IMR-90 (cell line): ENCODE data around the gene ZNRF3. TPM values are rescaled to one million over a fixed set of nuclear protein-coding genes. Genes with fewer than 3 reads are reported as not detected.

ENCODE experiments used
- ATAC-seq: fragments of 200-7000 bp; cut with Tn5 transposase; 2 replicates; pipeline ENCODE4 v1.9.1; 2020; ENCODE audit warnings: low read depth, mild to moderate bottlenecking, moderate library complexity
- BruUV-seq: library from RNA; stranded (reverse); fragments of 400-500 nt; replicated peaks from 2 replicates; lab custom pipeline; 2021; lab: Mats Ljungman, UMichigan
- CTCF ChIA-PET: fragments of 300-600 bp; formaldehyde crosslinking; extraction: SDS; loops from one replicate; lab custom pipeline; 2021; ENCODE audit warnings: antibody characterized with exemption; lab: Yijun Ruan, JAX
- POLR2A ChIA-PET: fragments of 300-600 bp; sonication (Branson Sonifier 250); formaldehyde crosslinking; loops from one replicate; lab custom pipeline; 2022; ENCODE audit warnings: antibody characterized with exemption; ENCODE audit not compliant: unreplicated experiment; lab: Charles Lee
- DNase-seq: peaks from one replicate; pipeline ENCODE4 v3.0.0; 2013
- H2AFZ ChIP-seq: replicated peaks from 2 replicates; pipeline ENCODE3; 2013; ENCODE audit warnings: low read length, mild to moderate bottlenecking; ENCODE audit not compliant: poor library complexity
- H2AK5ac ChIP-seq: 2 replicates; pipeline ENCODE4 v1.6.1; 2013; ENCODE audit warnings: low read depth, low read length, inconsistent platforms
- H2AK9ac ChIP-seq: replicated peaks from 2 replicates; pipeline ENCODE3; 2013; ENCODE audit warnings: mild to moderate bottlenecking, low read depth, low read length, moderate library complexity; ENCODE audit not compliant: poor library complexity
- H2BK120ac ChIP-seq: 2 replicates; pipeline ENCODE4 v1.6.1; 2013; ENCODE audit warnings: low read depth, low read length, inconsistent platforms
- H2BK15ac ChIP-seq: 3 replicates; pipeline ENCODE4 v1.6.1; 2013; ENCODE audit warnings: low read depth, low read length, inconsistent platforms
- H2BK20ac ChIP-seq: 2 replicates; pipeline ENCODE4 v1.6.1; 2013; ENCODE audit warnings: low read depth, mild to moderate bottlenecking, inconsistent platforms, low read length, moderate library complexity
- H2BK5ac ChIP-seq: 2 replicates; pipeline ENCODE4 v1.6.1; 2013; ENCODE audit warnings: mild to moderate bottlenecking, low read depth, low read length, inconsistent platforms; ENCODE audit not compliant: poor library complexity, severe bottlenecking
- H3K14ac ChIP-seq: replicated peaks from 2 replicates; pipeline ENCODE4 v1.6.1; 2013; ENCODE audit warnings: low read depth, low read length, inconsistent platforms
- H3K18ac ChIP-seq: 2 replicates; pipeline ENCODE4 v1.6.1; 2013; ENCODE audit warnings: low read depth, low read length, control low read depth
- H3K23ac ChIP-seq: 2 replicates; pipeline ENCODE4 v1.6.1; 2013; ENCODE audit warnings: low read depth, low read length, inconsistent platforms
- H3K27ac ChIP-seq: 2 replicates; pipeline ENCODE4 v1.5.1; 2013; ENCODE audit warnings: mild to moderate bottlenecking, control low read depth, low read length; ENCODE audit not compliant: insufficient read depth
- H3K27me3 ChIP-seq: 2 replicates; pipeline ENCODE4 v1.6.1; 2013; ENCODE audit warnings: low read length; ENCODE audit not compliant: control insufficient read depth, insufficient read depth
- H3K36me3 ChIP-seq: 2 replicates; pipeline ENCODE4 v1.6.1; 2013; ENCODE audit warnings: low read length, mixed read lengths; ENCODE audit not compliant: control insufficient read depth, insufficient read depth
- H3K4ac ChIP-seq: 2 replicates; pipeline ENCODE4 v1.6.1; 2013; ENCODE audit warnings: low read depth, low read length, inconsistent platforms
- H3K4me1 ChIP-seq: 2 replicates; pipeline ENCODE4 v1.6.1; 2013; ENCODE audit warnings: low read length, mixed read lengths; ENCODE audit not compliant: control insufficient read depth, insufficient read depth
- H3K4me2 ChIP-seq: 2 replicates; pipeline ENCODE4 v1.6.1; 2013; ENCODE audit warnings: low read depth, mild to moderate bottlenecking, control low read depth, low read length, moderate library complexity
- H3K4me3 ChIP-seq: 2 replicates; pipeline ENCODE4 v1.5.1; 2013; ENCODE audit warnings: low read depth, mild to moderate bottlenecking, control low read depth, low read length, moderate library complexity; ENCODE audit not compliant: insufficient read depth
- H3K56ac ChIP-seq: 2 replicates; pipeline ENCODE4 v1.6.1; 2013; ENCODE audit warnings: low read length, inconsistent platforms; ENCODE audit not compliant: insufficient read depth; ENCODE audit errors: extremely low read depth
- H3K79me1 ChIP-seq, 2 experiments: 2 replicates each; pipeline ENCODE4 v1.6.1; 2013; ENCODE audit warnings: low read length in 2 of 2, inconsistent platforms in 1 of 2, low read depth in 1 of 2
- H3K9ac ChIP-seq: 2 replicates; pipeline ENCODE4 v1.6.1; 2013; ENCODE audit warnings: low read depth, low read length, control low read depth
- H3K9me1 ChIP-seq: 2 replicates; pipeline ENCODE4 v1.6.1; 2013; ENCODE audit warnings: low read length, inconsistent platforms; ENCODE audit not compliant: insufficient read depth
- H3K9me3 ChIP-seq: 2 replicates; pipeline ENCODE4 v1.6.1; 2013; ENCODE audit warnings: low read length; ENCODE audit not compliant: control insufficient read depth, insufficient read depth
- H4K20me1 ChIP-seq: 2 replicates; pipeline ENCODE4 v1.6.1; 2013; ENCODE audit warnings: low read length, inconsistent platforms; ENCODE audit not compliant: insufficient read depth
- H4K5ac ChIP-seq: 2 replicates; pipeline ENCODE4 v1.6.1; 2013; ENCODE audit warnings: mild to moderate bottlenecking, low read depth, low read length, control low read depth
- H4K8ac ChIP-seq, 2 experiments: 2 replicates each; pipeline ENCODE4 v1.6.1; 2013; ENCODE audit warnings: low read depth in 2 of 2, low read length in 2 of 2, control low read depth in 1 of 2, inconsistent platforms in 1 of 2
- H4K91ac ChIP-seq: 2 replicates; pipeline ENCODE4 v1.6.1; 2013; ENCODE audit warnings: low read depth, low read length, inconsistent platforms; ENCODE audit not compliant: insufficient read depth
- BHLHE40 ChIP-seq: fragments of 150-350 bp; IDR thresholded peaks from 2 replicates; pipeline ENCODE4 v1.6.1; 2016; ENCODE audit warnings: mild to moderate bottlenecking, low read depth, low read length
- CEBPB ChIP-seq: IDR thresholded peaks from 2 replicates; pipeline ENCODE4 v1.6.1; 2012; ENCODE audit warnings: low read depth, low read length, improper control_type of control experiment
- CHD1 ChIP-seq: IDR thresholded peaks from 2 replicates; pipeline ENCODE4 v1.6.1; 2012; ENCODE audit warnings: low read depth, low read length, improper control_type of control experiment
- CTCF ChIP-seq: conservative IDR thresholded peaks from 2 replicates; pipeline ENCODE4 v1.5.1; 2012; ENCODE audit warnings: mild to moderate bottlenecking, low read depth, low read length, improper control_type of control experiment
- ELK1 ChIP-seq: fragments of 150-350 bp; IDR thresholded peaks from 2 replicates; pipeline ENCODE4 v1.6.1; 2016; ENCODE audit warnings: low read depth, mild to moderate bottlenecking, low read length, moderate library complexity, borderline replicate concordance
- FOS ChIP-seq: fragments of 150-350 bp; IDR thresholded peaks from 2 replicates; pipeline ENCODE4 v1.6.1; 2016; ENCODE audit warnings: low read depth, low read length
- MAFK ChIP-seq: IDR thresholded peaks from 2 replicates; pipeline ENCODE4 v1.6.1; 2012; ENCODE audit warnings: low read depth, low read length, improper control_type of control experiment
- MAZ ChIP-seq: IDR thresholded peaks from 2 replicates; pipeline ENCODE4 v1.6.1; 2012; ENCODE audit warnings: low read depth, mild to moderate bottlenecking, low read length, improper control_type of control experiment, moderate library complexity, borderline replicate concordance
- MXI1 ChIP-seq: IDR thresholded peaks from 2 replicates; pipeline ENCODE4 v1.6.1; 2012; ENCODE audit warnings: low read depth, mild to moderate bottlenecking, low read length, moderate library complexity, borderline replicate concordance
- NFE2L2 ChIP-seq: fragments of 150-350 bp; IDR thresholded peaks from 2 replicates; pipeline ENCODE4 v1.6.1; 2016; ENCODE audit warnings: low read depth, mild to moderate bottlenecking, low read length
- POLR2A ChIP-seq: IDR thresholded peaks from 2 replicates; pipeline ENCODE4 v1.6.1; 2012; ENCODE audit warnings: mild to moderate bottlenecking, low read depth, low read length
- RAD21 ChIP-seq: IDR thresholded peaks from 2 replicates; pipeline ENCODE4 v1.6.1; 2012; ENCODE audit warnings: low read length, improper control_type of control experiment
- RCOR1 ChIP-seq: IDR thresholded peaks from 2 replicates; pipeline ENCODE4 v1.6.1; 2012; ENCODE audit warnings: mild to moderate bottlenecking, low read length, improper control_type of control experiment; ENCODE audit not compliant: insufficient replicate concordance
- RFX5 ChIP-seq: IDR thresholded peaks from 2 replicates; pipeline ENCODE4 v1.8.0; 2012; ENCODE audit warnings: low read depth, mild to moderate bottlenecking, low read length, moderate library complexity
- SMC3 ChIP-seq: fragments of 150-350 bp; IDR thresholded peaks from 2 replicates; pipeline ENCODE4 v1.6.1; 2016; ENCODE audit warnings: low read depth, mild to moderate bottlenecking, antibody characterized with exemption, low read length, moderate library complexity
- USF2 ChIP-seq: fragments of 150-350 bp; IDR thresholded peaks from 2 replicates; pipeline ENCODE4 v1.6.1; 2017; ENCODE audit warnings: mild to moderate bottlenecking, antibody characterized with exemption, low read length, low read depth
- WGBS, 2 experiments: methylation state at CpG; one replicate each; pipeline versions ENCODE4 v1.1.5 to v1.1.7; 2013; ENCODE audit warnings: missing lambda C conversion rate in 2 of 2; ENCODE audit not compliant: insufficient read length in 1 of 2; ENCODE audit errors: extremely low coverage in 2 of 2; 5-methylcytosine and 5-hydroxymethylcytosine counted together
- dilution Hi-C: fragments of 300-500 bp; cut with HindIII; formaldehyde crosslinking; loops from one replicate; pipeline ENCODE4 v1.14.3; 2018; ENCODE audit warnings: low sequenced_read_pairs; ENCODE audit not compliant: unreplicated experiment
- in situ Hi-C: fragments of 300-500 bp; cut with MboI; formaldehyde crosslinking; loops from 3 replicates; pipeline ENCODE4 v1.14.3; 2019; ENCODE audit warnings: low sequenced_read_pairs, inconsistent platforms, mixed read lengths
- intact Hi-C: fragments of 100-400 bp; cut with micrococcal nuclease; formaldehyde crosslinking; loops from 2 replicates; pipeline ENCODE4 v1.10.0; 2022
- polyA plus RNA-seq, 3 experiments: library from polyadenylated mRNA; depleted of rRNA; stranded (reverse); fragments of >200 nt; gene quantifications; 2 replicates each; pipeline ENCODE4 v1.2.3, GENCODE V29; 2012; ENCODE audit warnings: low replicate concordance in 1 of 3
- total RNA-seq: library from RNA; depleted of rRNA; stranded (reverse); fragments of >200 nt; gene quantifications from 2 replicates; pipeline ENCODE4 v1.2.3, GENCODE V29; 2012

Gene ZNRF3
- total and polyA plus RNA-seq, 2 of the 4 experiments (the other 2 are of a cell fraction): 1.4 to 2.4 TPM

- H3K56ac ChIP-seq: no peak overlapping the region
- dilution Hi-C loops: no loop called here
- WGBS, 2 experiments: no CpG with 5 or more reads among the region's 6 CpGs
- DNase-seq: no peak
- H3K14ac ChIP-seq: no peak overlapping the region
- no TSS peak for BruUV-seq
- no peaks in the 10 kb centered on the region for H3K36me3 ChIP-seq
- ChIA-PET POLR2A (no interaction called here), CTCF (no interaction called here)
- no peak overlapping the region for H2AFZ ChIP-seq
- H3K27ac ChIP-seq: no peak overlapping the region
- in situ Hi-C loops: no loop called here
- no peak overlapping the region for H2AK9ac ChIP-seq
- H3K4me3 ChIP-seq: no peak overlapping the region
- peaks cover 6% of the 10 kb centered on the region for H3K9me1 ChIP-seq
- no peak overlapping the region for H2BK15ac ChIP-seq
- no peak overlapping the region for H3K18ac ChIP-seq
- no peaks in the 10 kb centered on the region for H4K20me1 ChIP-seq
- H4K5ac ChIP-seq: no peak overlapping the region
- peaks cover 2 to 6% of the 10 kb centered on the region in 2 experiments; a peak in 1 of 4 replicates for H3K79me1 ChIP-seq
- H3K9ac ChIP-seq: no peak overlapping the region
- H3K27me3 ChIP-seq: no peaks in the 10 kb centered on the region
- H3K4me2 ChIP-seq: no peak overlapping the region
- H4K91ac ChIP-seq: no peak overlapping the region
- H3K23ac ChIP-seq: no peak overlapping the region
- H2BK20ac ChIP-seq: no peak overlapping the region
- no peak overlapping the region for H2AK5ac ChIP-seq
- H3K4me1 ChIP-seq: no peaks in the 10 kb centered on the region
- H2BK120ac ChIP-seq: no peak overlapping the region
- H3K4ac ChIP-seq: no peak overlapping the region
- no peak for ATAC-seq
- intact Hi-C loops: no loop called here
- peaks cover 3% of the 10 kb centered on the region for H3K9me3 ChIP-seq
- TF ChIP-seq MAZ: no peak
- no peak for TF ChIP-seq RAD21
- no peak for TF ChIP-seq FOS
- no peak for TF ChIP-seq CTCF
- no peak for TF ChIP-seq RFX5
- TF ChIP-seq CEBPB: no peak
- TF ChIP-seq CHD1: no peak
- no peak for TF ChIP-seq ELK1
- no peak for TF ChIP-seq USF2
- no peak for TF ChIP-seq POLR2A
- TF ChIP-seq BHLHE40: no peak
- TF ChIP-seq NFE2L2: no peak
- TF ChIP-seq MXI1: no peak
- no peak for TF ChIP-seq MAFK
- TF ChIP-seq RCOR1: no peak
- TF ChIP-seq SMC3: no peak
- H2BK5ac ChIP-seq: no peak overlapping the region
- no peak overlapping the region for H4K8ac ChIP-seq
Measured at GRCh38 chr22:29022101-29022817, 138.9 kb downstream of the ZNRF3 start.
